Effector CD4-positive, alpha-beta T cell (primary cell): Measurements from ENCODE around the gene KAT6B.

Experiments used
- DNase-seq: peaks from one replicate; pipeline ENCODE4 v3.0.0-alpha.2; 2020

The KAT6B gene

GRCh38 chr10:75018686-75019307, 192.4 kb downstream of the KAT6B start:
- DNase-seq: no peak

DNA sequence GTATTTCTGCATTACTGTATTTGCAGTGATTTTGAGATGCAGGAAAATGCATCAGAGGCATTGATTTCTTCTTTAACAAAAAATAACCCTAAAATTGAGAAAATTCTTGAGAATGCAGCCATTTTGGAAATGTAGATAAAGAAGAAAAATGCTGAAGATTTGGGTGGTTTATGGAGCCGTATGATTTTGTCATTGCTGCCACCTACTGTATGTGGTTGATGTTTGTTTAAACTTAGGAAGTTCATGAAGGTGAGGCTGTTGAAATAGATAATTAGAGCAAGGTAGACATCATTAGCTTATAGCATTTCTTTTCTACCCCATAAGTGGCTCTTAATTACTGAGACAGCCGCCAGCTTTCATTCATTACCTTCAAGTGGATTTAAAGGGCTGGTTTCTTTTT, 193.0 kb downstream of the KAT6B start:
- no peak for DNase-seq

DNA sequence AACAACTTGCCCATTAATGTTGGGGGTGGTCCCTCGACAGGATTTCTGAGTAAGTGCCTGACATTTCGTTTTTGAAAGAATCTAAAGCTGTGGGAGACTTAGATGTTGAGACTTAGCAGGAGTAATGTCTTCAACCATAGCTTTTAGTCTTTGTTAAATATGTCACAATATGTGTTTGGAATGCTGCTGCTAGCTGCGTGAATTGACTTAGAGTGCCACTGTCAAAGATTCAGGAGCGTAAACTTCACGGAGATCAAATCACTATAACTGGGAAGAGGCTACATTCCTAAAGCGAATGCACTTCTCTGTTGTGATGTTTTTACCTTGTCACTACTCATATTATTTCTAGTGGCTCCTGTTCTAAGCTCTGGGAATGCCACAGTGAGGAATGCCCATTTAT, 193.8 kb downstream of the KAT6B start:
- DNase-seq: no peak

DNA sequence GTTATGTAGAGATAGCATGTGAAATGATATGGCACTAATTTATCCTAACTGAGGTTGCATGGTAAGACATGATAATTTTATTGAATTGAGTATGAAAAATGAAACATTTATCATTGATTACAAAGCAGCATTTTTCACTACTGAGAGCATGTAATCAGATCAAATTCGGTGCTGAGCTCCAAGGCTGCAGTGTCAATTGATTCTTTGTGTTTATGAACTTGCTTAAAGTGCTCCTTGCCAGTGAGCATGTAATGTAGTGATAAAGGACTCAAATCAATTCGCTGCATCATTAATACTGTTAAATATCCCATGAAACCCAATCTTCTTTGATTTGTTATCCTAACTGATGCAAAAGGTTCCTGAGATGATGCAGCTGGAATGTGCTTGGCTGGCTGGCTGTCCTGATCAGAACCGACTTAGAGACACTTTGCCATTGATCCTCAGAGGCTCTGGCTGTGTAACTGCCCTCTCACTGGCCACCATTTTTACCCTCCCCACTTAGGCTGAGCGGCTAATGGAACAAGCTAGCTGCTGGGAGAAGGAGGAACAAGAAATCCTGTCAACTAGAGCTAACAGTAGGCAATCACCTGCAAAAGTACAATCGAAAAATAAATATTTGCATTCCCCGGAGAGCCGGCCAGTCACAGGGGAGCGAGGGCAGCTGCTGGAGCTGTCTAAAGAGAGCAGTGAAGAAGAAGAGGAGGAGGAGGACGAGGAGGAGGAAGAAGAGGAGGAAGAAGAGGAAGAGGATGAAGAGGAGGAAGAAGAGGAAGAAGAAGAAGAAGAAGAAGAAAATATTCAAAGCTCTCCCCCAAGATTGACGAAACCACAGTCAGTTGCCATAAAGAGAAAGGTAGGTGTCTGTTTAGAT, 195.2 kb downstream of the KAT6B start:
- no peak for DNase-seq

DNA sequence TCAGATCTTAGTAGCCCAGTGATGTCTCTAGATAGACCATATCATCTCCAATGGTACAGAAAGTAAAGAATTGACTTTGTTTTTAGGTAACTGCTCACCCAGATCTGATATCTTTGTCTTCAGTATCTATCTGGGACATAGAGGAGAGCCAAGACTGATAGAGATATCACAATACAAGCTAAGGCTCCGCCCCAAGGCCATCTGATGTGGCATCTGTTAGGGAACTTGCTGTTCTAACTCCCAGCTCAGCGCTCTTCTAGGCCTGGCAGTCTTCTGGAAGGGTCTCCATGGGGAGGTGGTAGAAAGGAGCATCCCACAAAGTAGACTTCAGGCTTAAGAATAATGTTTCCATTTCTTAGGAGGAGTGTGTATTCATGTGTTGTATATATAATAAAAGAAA, 196.7 kb downstream of the KAT6B start:
- no peak for DNase-seq

GRCh38 chr10:75024971-75025523, 198.6 kb downstream of the KAT6B start:
- DNase-seq: no peak

DNA sequence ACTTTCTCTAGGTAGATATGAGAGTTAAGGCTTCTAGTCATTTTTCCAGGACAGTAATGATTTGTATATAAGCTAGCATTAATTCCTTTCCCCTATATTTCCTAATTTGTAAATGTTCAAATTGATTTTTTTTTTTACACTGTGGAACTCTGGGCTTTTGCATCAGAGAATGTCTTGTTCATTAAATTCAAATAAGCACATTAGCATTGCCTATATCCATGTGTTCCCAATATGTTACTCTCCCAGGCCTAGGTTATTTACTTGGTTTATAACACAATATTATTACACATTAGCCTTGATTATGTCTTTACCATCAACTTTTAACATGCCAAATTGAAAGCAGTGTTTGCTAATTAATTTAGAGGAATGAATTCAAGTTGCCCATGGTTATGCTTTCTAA, 201.6 kb downstream of the KAT6B start:
- no peak for DNase-seq

DNA sequence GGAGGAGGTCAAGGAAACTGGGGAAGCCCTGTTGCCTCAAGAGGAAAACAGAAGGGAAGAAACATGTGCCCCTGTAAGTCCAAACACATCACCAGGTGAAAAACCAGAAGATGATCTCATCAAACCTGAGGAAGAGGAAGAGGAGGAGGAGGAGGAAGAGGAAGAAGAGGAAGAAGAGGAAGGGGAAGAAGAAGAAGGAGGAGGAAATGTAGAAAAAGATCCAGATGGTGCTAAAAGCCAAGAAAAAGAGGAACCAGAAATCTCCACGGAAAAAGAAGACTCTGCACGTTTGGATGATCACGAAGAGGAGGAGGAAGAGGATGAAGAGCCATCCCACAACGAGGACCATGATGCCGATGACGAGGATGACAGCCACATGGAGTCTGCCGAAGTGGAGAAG, 202.3 kb downstream of the KAT6B start:
- DNase-seq: no peak

DNA sequence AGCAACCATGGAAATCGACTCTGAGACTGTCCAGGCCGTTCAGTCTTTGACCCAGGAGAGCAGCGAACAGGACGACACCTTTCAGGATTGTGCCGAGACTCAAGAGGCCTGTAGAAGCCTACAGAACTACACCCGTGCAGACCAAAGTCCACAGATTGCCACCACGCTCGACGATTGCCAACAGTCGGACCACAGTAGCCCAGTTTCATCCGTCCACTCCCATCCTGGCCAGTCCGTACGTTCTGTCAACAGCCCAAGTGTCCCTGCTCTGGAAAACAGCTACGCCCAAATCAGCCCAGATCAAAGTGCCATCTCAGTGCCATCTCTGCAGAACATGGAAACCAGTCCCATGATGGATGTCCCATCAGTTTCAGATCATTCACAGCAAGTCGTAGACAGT, 203.0 kb downstream of the KAT6B start:
- DNase-seq: no peak

DNA sequence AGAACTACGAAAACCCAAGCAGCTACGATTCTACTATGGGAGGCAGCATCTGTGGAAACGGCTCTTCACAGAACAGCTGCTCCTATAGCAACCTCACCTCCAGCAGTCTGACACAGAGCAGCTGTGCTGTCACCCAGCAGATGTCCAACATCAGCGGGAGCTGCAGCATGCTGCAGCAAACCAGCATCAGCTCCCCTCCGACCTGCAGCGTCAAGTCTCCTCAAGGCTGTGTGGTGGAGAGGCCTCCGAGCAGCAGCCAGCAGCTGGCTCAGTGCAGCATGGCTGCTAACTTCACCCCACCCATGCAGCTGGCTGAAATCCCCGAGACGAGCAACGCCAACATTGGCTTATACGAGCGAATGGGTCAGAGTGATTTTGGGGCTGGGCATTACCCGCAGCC, 203.5 kb downstream of the KAT6B start:
- no peak for DNase-seq

GRCh38 chr10:75030371-75030770, 204.0 kb downstream of the KAT6B start:
- no peak for DNase-seq

DNA sequence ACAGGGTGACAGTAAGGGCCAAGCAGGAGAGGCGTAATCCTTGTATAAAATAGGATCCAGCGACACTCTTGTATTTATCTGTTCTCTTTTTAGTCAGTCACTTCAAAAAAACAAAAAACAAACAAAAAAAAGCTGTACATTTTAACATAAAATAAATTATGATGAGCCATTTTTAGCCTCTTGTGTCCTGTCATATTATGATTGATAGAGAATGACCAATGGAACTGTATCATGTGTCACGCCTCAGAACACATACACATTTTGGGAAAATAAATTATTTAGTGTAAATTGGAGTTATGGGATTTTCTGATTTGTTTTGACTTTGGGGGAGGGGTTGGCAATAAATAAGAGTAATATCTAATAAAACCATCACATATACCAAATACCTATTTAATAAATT, 205.7 kb downstream of the KAT6B start:
- DNase-seq: no peak

- no peak for DNase-seq
Measured at GRCh38 chr10:75032813-75033212, 206.4 kb downstream of the KAT6B start.

- no peak for DNase-seq
Measured at GRCh38 chr10:75033399-75034130, 207.2 kb downstream of the KAT6B start.

- DNase-seq: no peak
Measured at GRCh38 chr10:75034131-75034512, 207.7 kb downstream of the KAT6B start.

DNA sequence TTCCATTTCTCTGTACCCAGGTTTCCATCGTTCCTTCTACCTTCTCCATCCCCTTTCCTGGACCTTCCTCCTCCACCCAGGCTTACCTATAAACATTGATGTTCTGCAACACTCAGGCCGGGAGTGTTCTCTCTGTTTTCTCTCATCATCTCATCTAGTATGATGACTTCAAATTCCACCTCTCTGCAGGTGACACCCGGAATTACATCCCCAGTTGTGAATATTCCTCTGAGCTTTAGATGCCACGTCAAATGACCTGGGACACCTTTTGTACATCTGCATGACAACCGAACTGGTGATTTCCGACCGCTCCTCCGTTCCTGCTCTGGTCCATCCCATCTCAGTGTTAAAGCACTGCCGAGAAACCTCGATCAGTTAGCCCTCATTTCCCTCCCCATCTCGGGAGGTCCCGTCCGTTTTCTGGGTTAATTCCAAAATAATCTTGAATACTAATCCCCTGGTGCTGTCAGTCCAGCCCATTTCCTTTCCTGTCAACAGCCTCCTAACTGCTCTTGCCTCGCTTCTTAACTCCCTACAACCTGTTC, 208.4 kb downstream of the KAT6B start:
- no peak for DNase-seq

DNA sequence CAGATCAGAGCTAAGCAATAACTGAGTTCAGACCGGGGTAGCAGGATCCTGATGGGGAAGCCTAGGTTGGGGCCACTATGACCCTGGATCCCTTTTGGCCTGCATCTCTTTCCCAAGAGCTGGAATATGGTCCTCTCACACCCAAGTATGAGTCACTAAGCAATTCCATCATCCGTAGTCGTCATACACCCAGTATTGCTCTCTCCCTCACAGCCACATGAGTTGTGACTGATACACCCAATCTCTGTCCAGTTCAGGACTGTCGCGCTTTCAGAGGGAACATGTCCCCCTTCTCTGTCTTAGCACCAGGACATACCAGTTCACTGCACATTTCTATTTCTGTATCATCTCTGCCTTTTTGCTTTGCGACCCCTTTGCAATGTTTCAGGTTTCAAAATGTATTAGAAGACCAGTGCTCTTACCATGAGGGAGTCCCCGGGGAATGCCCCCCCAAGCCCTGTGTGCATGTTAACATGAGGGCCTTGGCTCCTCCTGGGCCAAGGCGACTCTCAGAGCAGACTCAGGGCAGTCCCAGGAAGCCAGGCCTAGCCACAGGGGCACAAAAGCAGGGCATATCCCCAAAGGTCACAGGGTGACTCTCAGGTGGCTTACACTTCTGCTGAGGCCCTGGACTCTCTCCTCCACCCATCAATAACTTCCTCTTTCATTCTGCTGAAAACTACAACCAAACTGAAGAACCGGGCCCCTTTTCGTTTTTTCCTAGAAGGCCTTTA, 209.7 kb downstream of the KAT6B start:
- no peak for DNase-seq

DNA sequence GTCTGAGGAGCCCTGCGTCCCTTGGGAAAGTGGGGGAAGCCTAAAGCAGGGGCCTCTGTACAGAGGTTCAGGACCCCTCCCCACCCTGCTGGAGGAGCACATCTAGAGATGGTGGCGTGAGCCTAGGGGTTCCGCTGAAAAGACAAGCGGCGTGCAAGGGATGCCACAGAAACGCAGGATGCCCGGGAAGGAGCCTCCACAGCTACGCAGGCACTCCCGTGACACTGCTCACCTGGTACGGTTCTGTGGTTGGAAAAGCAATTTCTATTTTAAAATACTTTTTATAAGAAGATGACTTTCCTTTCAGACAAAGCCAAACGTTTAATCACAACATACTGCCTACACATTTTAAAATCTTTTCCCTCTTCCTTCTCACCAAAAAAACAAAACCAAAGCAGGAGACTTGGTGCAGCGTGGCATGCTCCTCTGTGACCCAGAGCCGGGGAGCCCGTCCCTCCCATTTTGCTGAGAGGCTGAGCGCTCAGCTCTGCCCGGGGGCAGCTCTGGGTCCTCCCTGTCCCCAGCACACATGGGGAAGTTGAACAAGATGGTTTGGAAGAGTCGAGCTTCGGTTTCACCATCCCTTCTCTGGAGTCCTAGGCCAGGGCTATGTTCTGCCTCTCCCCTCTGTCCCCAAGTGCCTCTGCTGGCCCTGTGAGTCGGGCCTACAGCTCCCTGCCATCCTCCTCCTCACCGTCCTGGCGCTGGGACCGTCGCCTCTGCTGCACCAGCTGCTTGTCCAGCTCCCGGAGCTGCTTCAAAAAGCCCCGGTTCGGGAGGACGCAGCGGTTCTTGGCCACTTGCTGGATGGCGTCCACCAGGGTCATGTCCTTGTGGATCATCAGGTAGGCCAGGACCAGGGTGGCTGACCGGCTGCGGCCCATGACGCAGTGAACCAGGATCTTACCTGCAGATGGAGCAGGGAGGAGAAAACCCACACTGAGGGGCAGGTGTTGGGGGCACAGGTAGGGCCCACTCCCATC, 211.1 kb downstream of the KAT6B start:
- DNase-seq: no peak

- DNase-seq: no peak
Measured at GRCh38 chr10:75038335-75038734, 211.9 kb downstream of the KAT6B start.

DNA sequence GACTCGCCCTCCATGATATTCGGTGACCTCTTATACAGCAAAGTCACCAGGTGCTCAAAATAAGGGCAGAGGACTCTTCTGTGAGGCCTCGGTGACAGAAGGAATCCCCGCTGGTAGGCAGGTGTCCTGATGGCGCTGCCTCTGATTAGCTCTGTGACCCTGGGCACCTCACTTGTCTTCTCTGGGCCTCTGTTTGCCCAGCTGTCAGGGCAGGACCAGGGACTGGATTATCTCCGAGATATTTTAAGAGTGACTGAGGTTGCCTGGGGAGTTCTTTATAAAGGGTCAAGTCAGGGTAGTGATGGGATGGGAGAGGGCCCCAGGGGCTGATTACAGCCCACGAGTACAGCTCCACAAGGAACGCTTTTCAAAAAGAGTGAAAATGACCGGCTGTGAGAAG, 214.2 kb downstream of the KAT6B start:
- no peak for DNase-seq

- DNase-seq: no peak
Measured at GRCh38 chr10:75042292-75042974, 216.0 kb downstream of the KAT6B start.
